Measurements from ENCODE around the gene SPINT2. TPM values are rescaled to one million over a fixed set of nuclear protein-coding genes. Genes with fewer than 3 reads are reported as not detected.

SPINT2 gene
- total RNA-seq, 1 donor from 2014 or later = 6.8 TPM

DNA sequence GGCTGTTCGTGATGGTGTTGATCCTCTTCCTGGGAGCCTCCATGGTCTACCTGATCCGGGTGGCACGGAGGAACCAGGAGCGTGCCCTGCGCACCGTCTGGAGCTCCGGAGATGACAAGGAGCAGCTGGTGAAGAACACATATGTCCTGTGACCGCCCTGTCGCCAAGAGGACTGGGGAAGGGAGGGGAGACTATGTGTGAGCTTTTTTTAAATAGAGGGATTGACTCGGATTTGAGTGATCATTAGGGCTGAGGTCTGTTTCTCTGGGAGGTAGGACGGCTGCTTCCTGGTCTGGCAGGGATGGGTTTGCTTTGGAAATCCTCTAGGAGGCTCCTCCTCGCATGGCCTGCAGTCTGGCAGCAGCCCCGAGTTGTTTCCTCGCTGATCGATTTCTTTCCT is 27.5 kb downstream of the SPINT2 start:
- TF ChIP-seq, protein P1, sequence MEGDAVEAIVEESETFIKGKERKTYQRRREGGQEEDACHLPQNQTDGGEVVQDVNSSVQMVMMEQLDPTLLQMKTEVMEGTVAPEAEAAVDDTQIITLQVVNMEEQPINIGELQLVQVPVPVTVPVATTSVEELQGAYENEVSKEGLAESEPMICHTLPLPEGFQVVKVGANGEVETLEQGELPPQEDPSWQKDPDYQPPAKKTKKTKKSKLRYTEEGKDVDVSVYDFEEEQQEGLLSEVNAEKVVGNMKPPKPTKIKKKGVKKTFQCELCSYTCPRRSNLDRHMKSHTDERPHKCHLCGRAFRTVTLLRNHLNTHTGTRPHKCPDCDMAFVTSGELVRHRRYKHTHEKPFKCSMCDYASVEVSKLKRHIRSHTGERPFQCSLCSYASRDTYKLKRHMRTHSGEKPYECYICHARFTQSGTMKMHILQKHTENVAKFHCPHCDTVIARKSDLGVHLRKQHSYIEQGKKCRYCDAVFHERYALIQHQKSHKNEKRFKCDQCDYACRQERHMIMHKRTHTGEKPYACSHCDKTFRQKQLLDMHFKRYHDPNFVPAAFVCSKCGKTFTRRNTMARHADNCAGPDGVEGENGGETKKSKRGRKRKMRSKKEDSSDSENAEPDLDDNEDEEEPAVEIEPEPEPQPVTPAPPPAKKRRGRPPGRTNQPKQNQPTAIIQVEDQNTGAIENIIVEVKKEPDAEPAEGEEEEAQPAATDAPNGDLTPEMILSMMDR (IDR thresholded peaks at IDR 0.05; ENCODE audit: borderline replicate concordance) = no peak
- no peak for DNase-seq
- intact Hi-C loops (cut with micrococcal nuclease) = no loop called here
- Histone ChIP-seq H3K27me3 (ENCODE audit: low read depth) (no peaks in the 10 kb centered on the region), H3K36me3 (no peaks in the 10 kb centered on the region), H3K9me3 (replicated peaks) (no peaks in the 10 kb centered on the region), H3K27ac (replicated peaks) (no peak overlapping the region), H3K4me3 (no peak overlapping the region), H3K4me1 (no peaks in the 10 kb centered on the region)

DNA sequence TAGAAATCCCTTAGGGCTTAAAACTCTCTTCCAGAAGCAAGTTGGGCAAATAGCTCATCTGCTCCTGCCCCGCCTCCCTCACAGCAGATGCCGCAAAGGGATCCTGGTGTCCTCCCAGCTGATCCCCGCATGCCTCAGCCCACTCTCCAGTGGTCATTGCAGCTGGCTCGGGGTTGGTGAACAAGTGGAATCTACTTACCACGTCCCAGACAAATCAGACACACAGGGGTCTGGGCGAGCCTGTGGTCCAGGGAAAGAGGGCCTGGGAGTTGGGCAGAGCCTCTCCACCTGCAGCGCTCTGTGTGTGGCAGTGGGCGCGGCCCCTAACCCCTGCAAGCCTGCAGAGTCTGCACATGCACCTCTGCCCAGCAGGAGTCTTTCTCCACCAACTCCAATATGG is 28.9 kb downstream of the SPINT2 start:
- Histone ChIP-seq H3K4me1 (no peaks in the 10 kb centered on the region), H3K36me3 (no peaks in the 10 kb centered on the region), H3K9me3 (replicated peaks) (no peaks in the 10 kb centered on the region), H3K4me3 (no peak overlapping the region), H3K27ac (replicated peaks) (no peak overlapping the region), H3K27me3 (ENCODE audit: low read depth) (no peaks in the 10 kb centered on the region)
- intact Hi-C loops (cut with micrococcal nuclease) = no loop called here
- TF ChIP-seq, protein P1 (IDR thresholded peaks at IDR 0.05; ENCODE audit: borderline replicate concordance) = no peak
- DNase-seq = no peak

DNA sequence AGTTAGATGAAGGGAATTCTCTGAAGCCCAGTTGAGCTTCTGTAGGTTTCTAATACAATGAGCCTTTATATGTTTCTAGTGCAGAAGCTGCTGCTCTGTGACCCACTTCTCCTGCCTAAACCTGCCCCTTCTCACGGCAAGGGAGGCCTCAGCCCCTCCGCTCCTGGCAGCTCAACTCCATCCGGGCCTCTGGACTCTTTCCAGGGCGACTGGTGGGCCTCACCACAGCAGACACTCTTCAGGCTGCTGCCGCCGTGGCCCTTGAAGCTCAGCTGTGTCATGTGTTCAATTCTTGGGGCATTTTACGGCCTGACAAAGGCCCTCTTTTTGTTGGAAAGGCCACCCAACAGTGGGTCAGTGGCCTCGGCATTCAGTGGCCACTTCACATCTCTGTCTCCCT is 29.7 kb downstream of the SPINT2 start:
- Histone ChIP-seq H3K9me3 (replicated peaks) (no peaks in the 10 kb centered on the region), H3K36me3 (no peaks in the 10 kb centered on the region), H3K4me1 (no peaks in the 10 kb centered on the region), H3K4me3 (no peak overlapping the region), H3K27ac (replicated peaks) (no peak overlapping the region), H3K27me3 (ENCODE audit: low read depth) (no peaks in the 10 kb centered on the region)
- TF ChIP-seq, protein P1 (IDR thresholded peaks at IDR 0.05; ENCODE audit: borderline replicate concordance) = no peak
- intact Hi-C loops (cut with micrococcal nuclease) = no loop called here
- no peak for DNase-seq

DNA sequence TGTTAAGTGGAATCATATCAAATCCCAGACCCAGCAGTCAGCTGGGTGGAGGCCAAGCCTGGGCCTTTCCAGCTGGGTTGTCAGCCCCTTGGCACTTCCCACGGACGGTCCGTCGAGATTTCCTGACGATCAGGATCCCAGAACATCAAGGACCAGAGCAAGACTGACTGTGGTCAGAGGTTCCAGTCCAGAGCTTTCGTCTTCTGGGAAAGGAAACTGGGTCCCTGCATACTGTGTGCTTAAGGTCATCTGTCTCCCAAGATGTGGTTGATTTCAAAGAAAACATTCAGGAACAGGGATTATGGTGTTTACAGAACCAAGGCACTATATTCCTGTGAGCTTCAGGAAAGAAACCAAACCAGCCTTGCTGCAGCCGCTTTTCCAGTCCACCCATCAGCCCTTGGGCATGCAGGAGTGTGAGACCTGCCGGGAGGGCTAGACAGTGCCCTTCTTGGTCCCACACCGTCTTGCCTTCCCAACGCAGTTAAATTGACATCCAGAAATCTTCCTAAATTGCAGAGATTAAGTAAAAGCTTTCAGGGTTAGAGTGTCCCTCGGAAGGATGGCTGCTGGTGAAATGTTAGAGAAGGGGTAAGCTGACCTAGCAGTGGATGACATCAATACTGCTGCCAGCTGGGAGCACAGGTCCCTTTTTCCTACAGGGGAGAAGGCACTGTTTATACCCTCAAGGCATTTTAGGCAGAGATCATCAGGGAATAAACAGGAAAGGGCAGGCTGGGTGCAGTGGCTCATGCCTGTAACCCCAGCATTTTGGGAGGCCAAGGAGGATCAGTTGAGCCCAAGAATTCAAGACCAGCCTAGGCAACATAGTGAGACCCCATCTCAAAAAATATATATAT is 34.7 kb downstream of the SPINT2 start:
- Histone ChIP-seq H3K4me3 (no peak overlapping the region), H3K27ac (replicated peaks) (no peak overlapping the region), H3K36me3 (no peaks in the 10 kb centered on the region), H3K4me1 (peaks cover under 1% of the 10 kb centered on the region), H3K9me3 (replicated peaks) (no peaks in the 10 kb centered on the region), H3K27me3 (ENCODE audit: low read depth) (no peaks in the 10 kb centered on the region)
- TF ChIP-seq, protein P1 (IDR thresholded peaks at IDR 0.05; ENCODE audit: borderline replicate concordance) = no peak
- intact Hi-C loops (cut with micrococcal nuclease) = no loop called here
- no peak for DNase-seq

DNA sequence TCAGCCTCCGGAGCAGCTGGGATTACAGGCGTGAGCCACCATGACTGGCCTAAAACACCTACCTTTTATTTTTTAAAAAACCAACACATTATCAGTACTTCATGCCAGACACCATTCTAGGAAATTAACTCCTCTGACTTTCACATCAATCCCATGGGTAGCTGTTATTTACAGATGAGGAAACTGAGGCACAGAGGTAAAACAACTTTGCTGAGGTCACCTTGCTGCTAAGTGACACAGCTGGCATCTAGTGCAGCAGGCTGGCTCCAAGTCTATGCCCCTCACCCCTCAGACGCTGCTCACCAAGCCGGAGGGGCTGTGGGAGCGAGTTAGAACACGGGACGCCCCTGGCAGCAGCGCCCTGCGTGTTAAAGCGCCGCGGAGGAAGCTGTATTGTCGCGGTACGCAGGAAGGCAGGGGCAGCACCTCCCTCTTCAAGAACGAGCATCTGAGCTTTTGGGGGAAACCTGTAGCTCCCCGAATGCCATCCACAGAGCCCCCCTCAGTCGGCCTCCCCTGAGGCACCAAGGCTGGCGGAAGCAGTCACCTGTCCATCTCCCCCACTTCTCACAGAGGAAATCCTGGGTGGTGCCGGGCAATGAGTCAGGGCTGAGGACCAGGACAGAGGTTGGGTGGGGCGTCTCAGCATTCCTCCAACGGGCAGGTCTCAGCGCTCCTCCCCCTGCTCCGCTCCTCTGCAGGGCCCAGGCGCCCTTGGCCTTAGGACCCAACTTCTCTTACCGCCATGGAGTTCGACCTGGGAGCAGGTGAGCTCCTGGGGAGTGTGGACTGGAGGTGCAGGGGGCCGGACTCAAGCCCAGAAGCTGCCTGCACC is 39.4 kb downstream of the SPINT2 start, which contains the start of gene C19orf33:
Gene C19orf33, plus strand, starts transcription at position 735 of the 835 bp plus-strand sequence. Its CDS starts 11 bp downstream, at position 746.
- H3K4me1 ChIP-seq = peaks cover 13% of the 10 kb centered on the region
- intact Hi-C loops (cut with micrococcal nuclease) = no loop called here
- peak within 1 kb of the TSS; percentile 63 for H3K27ac ChIP-seq (replicated peaks)
- peak; percentile 32 for DNase-seq
- H3K4me3 ChIP-seq = peak within 1 kb of the TSS; percentile 51
- no peaks in the 10 kb centered on the region for H3K27me3 ChIP-seq (ENCODE audit: low read depth)
- H3K36me3 ChIP-seq = peaks cover 35% of the 10 kb centered on the region
- TF ChIP-seq, protein P1 (IDR thresholded peaks at IDR 0.05; ENCODE audit: borderline replicate concordance) = no peak
- H3K9me3 ChIP-seq (replicated peaks) = no peaks in the 10 kb centered on the region

All from left ventricle myocardium inferior (tissue), 1 donor.